ENCODE measurements around the gene BFSP2. TPM values are rescaled to one million over a fixed set of nuclear protein-coding genes. Genes with fewer than 3 reads are reported as not detected.

BFSP2 gene
- total and polyA plus RNA-seq, 2 of the 4 experiments (the other 2 are of a cell fraction), result not detected

DNA sequence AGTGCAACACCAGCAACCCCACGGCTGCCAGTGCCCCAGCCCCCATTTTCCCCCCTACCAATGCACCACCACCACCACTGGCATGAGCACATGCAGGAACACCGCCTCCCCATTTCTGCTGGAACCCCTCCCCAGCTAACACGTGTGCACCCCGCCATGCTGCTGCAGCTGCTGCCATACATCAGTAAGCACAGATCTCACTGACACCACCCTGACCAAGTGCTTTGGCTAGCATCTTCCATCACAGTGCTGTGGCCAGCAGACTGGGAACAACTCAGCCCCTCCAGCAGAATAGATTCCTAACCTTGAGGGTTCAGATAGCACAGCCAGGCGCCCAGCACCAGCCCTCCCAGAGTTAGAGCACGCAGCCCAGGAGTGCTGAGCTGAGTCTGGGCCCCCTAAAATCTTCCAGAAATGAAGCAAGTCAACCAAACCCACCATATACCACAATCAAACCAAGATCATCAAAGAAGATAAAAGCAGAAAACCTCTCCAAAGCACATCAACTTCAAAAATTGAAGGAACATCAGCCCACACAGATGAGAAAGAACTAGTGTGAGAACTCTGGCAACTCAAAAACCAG lies 92.4 kb downstream of the BFSP2 start:
- POLR2A ChIA-PET (ENCODE audit: unreplicated experiment), result interaction anchor here (0.6 kb wide), 1 partner anchor 18 kb away, joined by 3 read pairs; no protein-coding TSS in a partner anchor
- no TSS peak for BruUV-seq (replicated peaks)
- no peak overlapping the region for H3K18ac ChIP-seq (ENCODE audit: low read depth, low read length)
- no peak overlapping the region for H2AK5ac ChIP-seq (ENCODE audit: low read depth, low read length)
- peak overlapping the region; percentile 37 for H2AFZ ChIP-seq (replicated peaks; ENCODE audit: low read length, poor library complexity)
- H3K4me3 ChIP-seq (ENCODE audit: insufficient read depth, low read depth, low read length), result no peak overlapping the region
- H4K5ac ChIP-seq (ENCODE audit: low read depth, low read length), result no peak overlapping the region
- CTCF ChIA-PET, result no interaction called here
- no peak overlapping the region for H2BK15ac ChIP-seq (ENCODE audit: low read depth, low read length)
- no peak overlapping the region for H3K56ac ChIP-seq (ENCODE audit: extremely low read depth, insufficient read depth, low read length)
- no peak overlapping the region for H3K27ac ChIP-seq (ENCODE audit: insufficient read depth, low read length)
- H3K36me3 ChIP-seq (ENCODE audit: control insufficient read depth, insufficient read depth, low read length), result no peaks in the 10 kb centered on the region
- no peaks in the 10 kb centered on the region for H3K9me3 ChIP-seq (ENCODE audit: control insufficient read depth, insufficient read depth, low read length)
- no peak overlapping the region for H3K4ac ChIP-seq (ENCODE audit: low read depth, low read length)
- no peak overlapping the region for H2BK5ac ChIP-seq (ENCODE audit: low read depth, low read length, poor library complexity, severe bottlenecking)
- peaks cover 4% of the 10 kb centered on the region for H3K9me1 ChIP-seq (ENCODE audit: insufficient read depth, low read length)
- dilution Hi-C loops (cut with HindIII; ENCODE audit: low sequenced_read_pairs, unreplicated experiment), result no loop called here
- H2BK20ac ChIP-seq (ENCODE audit: low read depth, low read length), result no peak overlapping the region
- DNase-seq (no peak), ATAC-seq (ENCODE audit: low read depth) (no peak)
- no peaks in the 10 kb centered on the region for H3K27me3 ChIP-seq (ENCODE audit: control insufficient read depth, insufficient read depth, low read length)
- TF ChIP-seq RAD21 (IDR thresholded peaks at IDR 0.05; ENCODE audit: low read length) (no peak), POLR2A (IDR thresholded peaks at IDR 0.05; ENCODE audit: low read depth, low read length) (no peak), NFE2L2 (IDR thresholded peaks at IDR 0.05; ENCODE audit: low read depth, low read length) (no peak), FOS (IDR thresholded peaks at IDR 0.05; ENCODE audit: low read depth, low read length) (no peak), MAZ (IDR thresholded peaks at IDR 0.05; ENCODE audit: borderline replicate concordance, low read depth, low read length) (no peak), RCOR1 (IDR thresholded peaks at IDR 0.05; ENCODE audit: insufficient replicate concordance, low read length) (no peak), SMC3 (IDR thresholded peaks at IDR 0.05; ENCODE audit: low read depth, low read length) (no peak), BHLHE40 (IDR thresholded peaks at IDR 0.05; ENCODE audit: low read depth, low read length) (no peak), CTCF (conservative IDR thresholded peaks at IDR 0.05; ENCODE audit: low read depth, low read length) (no peak), MXI1 (IDR thresholded peaks at IDR 0.05; ENCODE audit: borderline replicate concordance, low read depth, low read length) (no peak), RFX5 (IDR thresholded peaks at IDR 0.05; ENCODE audit: low read depth, low read length) (no peak), CHD1 (IDR thresholded peaks at IDR 0.05; ENCODE audit: low read depth, low read length) (no peak), CEBPB (IDR thresholded peaks at IDR 0.05; ENCODE audit: low read depth, low read length) (no peak), MAFK (IDR thresholded peaks at IDR 0.05; ENCODE audit: low read depth, low read length) (no peak)
- TF ChIP-seq, protein P1, sequence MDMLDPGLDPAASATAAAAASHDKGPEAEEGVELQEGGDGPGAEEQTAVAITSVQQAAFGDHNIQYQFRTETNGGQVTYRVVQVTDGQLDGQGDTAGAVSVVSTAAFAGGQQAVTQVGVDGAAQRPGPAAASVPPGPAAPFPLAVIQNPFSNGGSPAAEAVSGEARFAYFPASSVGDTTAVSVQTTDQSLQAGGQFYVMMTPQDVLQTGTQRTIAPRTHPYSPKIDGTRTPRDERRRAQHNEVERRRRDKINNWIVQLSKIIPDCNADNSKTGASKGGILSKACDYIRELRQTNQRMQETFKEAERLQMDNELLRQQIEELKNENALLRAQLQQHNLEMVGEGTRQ (IDR thresholded peaks at IDR 0.05; ENCODE audit: low read depth, low read length), result no peak
- TF ChIP-seq, protein P2, sequence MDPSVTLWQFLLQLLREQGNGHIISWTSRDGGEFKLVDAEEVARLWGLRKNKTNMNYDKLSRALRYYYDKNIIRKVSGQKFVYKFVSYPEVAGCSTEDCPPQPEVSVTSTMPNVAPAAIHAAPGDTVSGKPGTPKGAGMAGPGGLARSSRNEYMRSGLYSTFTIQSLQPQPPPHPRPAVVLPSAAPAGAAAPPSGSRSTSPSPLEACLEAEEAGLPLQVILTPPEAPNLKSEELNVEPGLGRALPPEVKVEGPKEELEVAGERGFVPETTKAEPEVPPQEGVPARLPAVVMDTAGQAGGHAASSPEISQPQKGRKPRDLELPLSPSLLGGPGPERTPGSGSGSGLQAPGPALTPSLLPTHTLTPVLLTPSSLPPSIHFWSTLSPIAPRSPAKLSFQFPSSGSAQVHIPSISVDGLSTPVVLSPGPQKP (IDR thresholded peaks at IDR 0.05; ENCODE audit: borderline replicate concordance, low read depth, low read length), result no peak
- H2AK9ac ChIP-seq (replicated peaks; ENCODE audit: low read depth, low read length, poor library complexity), result no peak overlapping the region
- no peak overlapping the region for H4K8ac ChIP-seq (ENCODE audit: low read depth in 2 of 2, low read length in 2 of 2)
- in situ Hi-C loops (cut with MboI; ENCODE audit: low sequenced_read_pairs), result no loop called here
- WGBS, 2 experiments (ENCODE audit: extremely low coverage in 2 of 2, insufficient read length in 1 of 2), result 80% methylated on average over 3 of the region's 6 CpGs; no CpG with 5 or more reads in 1 of the 2 experiments
- no peak overlapping the region for H3K9ac ChIP-seq (ENCODE audit: low read depth, low read length)
- H3K4me1 ChIP-seq (ENCODE audit: control insufficient read depth, insufficient read depth, low read length), result no peaks in the 10 kb centered on the region; the same call in 1 of the 2 replicates
- no peak overlapping the region for H3K23ac ChIP-seq (ENCODE audit: low read depth, low read length)
- no peak overlapping the region for H2BK120ac ChIP-seq (ENCODE audit: low read depth, low read length)
- H4K20me1 ChIP-seq (ENCODE audit: insufficient read depth, low read length), result no peaks in the 10 kb centered on the region
- intact Hi-C loops (cut with micrococcal nuclease), result no loop called here
- H3K79me1 ChIP-seq (ENCODE audit: low read depth in 1 of 2, low read length in 2 of 2), result no peaks in the 10 kb centered on the region
- H3K4me2 ChIP-seq (ENCODE audit: low read depth, low read length), result no peak overlapping the region
- no peak overlapping the region for H4K91ac ChIP-seq (ENCODE audit: insufficient read depth, low read depth, low read length)
- H3K14ac ChIP-seq (replicated peaks; ENCODE audit: low read depth, low read length), result no peak overlapping the region
